ENCODE measurements around the gene DSCAM.

The DSCAM gene

GRCh38 chr21:40615505-40616376, 231.2 kb downstream of the DSCAM start:
- DNase-seq (ENCODE audit: low read depth) = peak; percentile 11

GRCh38 chr21:40613546-40614030, 233.4 kb downstream of the DSCAM start:
- DNase-seq (ENCODE audit: low read depth) = no peak

GRCh38 chr21:40610345-40610744, 236.6 kb downstream of the DSCAM start:
- no peak for DNase-seq (ENCODE audit: low read depth)

- no peak for DNase-seq (ENCODE audit: low read depth)
Measured at GRCh38 chr21:40606341-40606740, 240.6 kb downstream of the DSCAM start.

- DNase-seq (ENCODE audit: low read depth) = no peak
Measured at GRCh38 chr21:40605094-40605493, 241.9 kb downstream of the DSCAM start.

- no peak for DNase-seq (ENCODE audit: low read depth)
Measured at GRCh38 chr21:40603774-40604173, 243.2 kb downstream of the DSCAM start.

GRCh38 chr21:40602080-40602479, 244.9 kb downstream of the DSCAM start:
- no peak for DNase-seq (ENCODE audit: low read depth)

GRCh38 chr21:40595806-40596205, 251.2 kb downstream of the DSCAM start:
- no peak for DNase-seq (ENCODE audit: low read depth)

GRCh38 chr21:40587736-40588346, 259.1 kb downstream of the DSCAM start:
- DNase-seq (ENCODE audit: low read depth) = no peak

GRCh38 chr21:40586575-40586974, 260.4 kb downstream of the DSCAM start:
- DNase-seq (ENCODE audit: low read depth) = no peak

GRCh38 chr21:40577285-40578043, 269.5 kb downstream of the DSCAM start:
- no peak for DNase-seq (ENCODE audit: low read depth)

GRCh38 chr21:40575976-40576375, 271.0 kb downstream of the DSCAM start:
- peak; percentile 43 for DNase-seq (ENCODE audit: low read depth)

GRCh38 chr21:40569357-40569756, 277.6 kb downstream of the DSCAM start:
- DNase-seq (ENCODE audit: low read depth) = no peak

GRCh38 chr21:40568807-40569206, 278.2 kb downstream of the DSCAM start:
- DNase-seq (ENCODE audit: low read depth) = no peak

- peak; percentile 27 for DNase-seq (ENCODE audit: low read depth)
Measured at GRCh38 chr21:40567501-40567900, 279.5 kb downstream of the DSCAM start.

GRCh38 chr21:40566486-40566885, 280.5 kb downstream of the DSCAM start:
- DNase-seq (ENCODE audit: low read depth) = no peak

- no peak for DNase-seq (ENCODE audit: low read depth)
Measured at GRCh38 chr21:40564318-40564717, 282.6 kb downstream of the DSCAM start.

GRCh38 chr21:40563900-40564299, 283.1 kb downstream of the DSCAM start:
- peak; percentile 5 for DNase-seq (ENCODE audit: low read depth)

- no peak for DNase-seq (ENCODE audit: low read depth)
Measured at GRCh38 chr21:40562242-40563002, 284.5 kb downstream of the DSCAM start.

GRCh38 chr21:40556442-40556968, 290.5 kb downstream of the DSCAM start:
- no peak for DNase-seq (ENCODE audit: low read depth)

GRCh38 chr21:40555021-40555528, 291.9 kb downstream of the DSCAM start:
- DNase-seq (ENCODE audit: low read depth) = peak; percentile 24
